ENCODE results near the gene CCDC88A.
"Not testable (repeated sequence)": the region's sequence is repeated elsewhere in the genome, so short reads cannot be mapped to it uniquely, and the experiment has no call there.

The CCDC88A gene

GRCh38 chr2:55296393-55296792 is 123.3 kb downstream of the CCDC88A start:
- no peak for DNase-seq

GRCh38 chr2:55283083-55283482 is 136.6 kb downstream of the CCDC88A start:
- no peak for DNase-seq

- peak; percentile 67 for DNase-seq
These were observed 137.3 kb downstream of the CCDC88A start for GRCh38 chr2:55282110-55282917.

GRCh38 chr2:55280851-55281546 is 138.7 kb downstream of the CCDC88A start:
- not testable (repeated sequence) for DNase-seq

GRCh38 chr2:55279859-55280424 is 139.7 kb downstream of the CCDC88A start:
- not testable (repeated sequence) for DNase-seq

- DNase-seq, result not testable (repeated sequence)
These were observed 140.3 kb downstream of the CCDC88A start for GRCh38 chr2:55279214-55279835.

- DNase-seq, result no peak
These were observed 142.3 kb downstream of the CCDC88A start for GRCh38 chr2:55277310-55277709.

GRCh38 chr2:55274346-55274745 is 145.3 kb downstream of the CCDC88A start:
- not testable (repeated sequence) for DNase-seq

GRCh38 chr2:55269645-55269990 is 150.0 kb downstream of the CCDC88A start:
- no peak for DNase-seq

- DNase-seq, result peak; percentile 75
These were observed 150.6 kb downstream of the CCDC88A start, which contains the start of gene MTIF2 for GRCh38 chr2:55268907-55269644. Gene MTIF2 (minus strand): TSS chr2:55269231. CDS start chr2:55263858, 5,373 bp downstream.

GRCh38 chr2:55268288-55268906 is 151.3 kb downstream of the CCDC88A start:
- no peak for DNase-seq

- DNase-seq, result not testable (repeated sequence)
These were observed 160.1 kb downstream of the CCDC88A start for GRCh38 chr2:55259586-55259985.

GRCh38 chr2:55252832-55253231 is 166.8 kb downstream of the CCDC88A start:
- no peak for DNase-seq

- DNase-seq, result no peak
These were observed 172.6 kb downstream of the CCDC88A start for GRCh38 chr2:55247025-55247424.

- no peak for DNase-seq
These were observed 174.2 kb downstream of the CCDC88A start for GRCh38 chr2:55245411-55245810.

- no peak for DNase-seq
These were observed 177.0 kb downstream of the CCDC88A start for GRCh38 chr2:55242617-55243016.

GRCh38 chr2:55241582-55241981 is 178.1 kb downstream of the CCDC88A start:
- DNase-seq, result not testable (repeated sequence)

GRCh38 chr2:55239656-55240222 is 179.9 kb downstream of the CCDC88A start:
- no peak for DNase-seq
